PFSK-1 (cell line): ENCODE results near the gene ADAM8.

Source experiments
- POLR2AphosphoS5 ChIP-seq: IDR thresholded peaks from 2 replicates; pipeline ENCODE4 v1.6.1; 2012; ENCODE audit warnings: low read depth, mild to moderate bottlenecking, control low read depth, low read length, moderate library complexity
- TAF1 ChIP-seq: IDR thresholded peaks from 2 replicates; pipeline ENCODE4 v1.6.1; 2012; ENCODE audit warnings: low read length, control low read depth, borderline replicate concordance; ENCODE audit not compliant: insufficient read depth

GRCh38 chr10:133287832-133288500, 11.3 kb upstream of the ADAM8 start:
- TF ChIP-seq POLR2AphosphoS5: no peak
- TF ChIP-seq TAF1: no peak
